DMS153 treated with DMSO at 0.1 percent for 48 hours (cell line): ENCODE measurements around the gene IFFO2.

Source experiments
- DNase-seq: peaks from one replicate; lab custom pipeline; 2025; ENCODE audit not compliant: unreplicated experiment; lab: John Stamatoyannopoulos, UW

IFFO2 gene

GRCh38 chr1:18921516-18922251 is 34.8 kb downstream of the IFFO2 start:
- DNase-seq = no peak

- DNase-seq = no peak
Measured at GRCh38 chr1:18920931-18921330, 35.5 kb downstream of the IFFO2 start.

- no peak for DNase-seq
Measured at GRCh38 chr1:18919956-18920355, 36.5 kb downstream of the IFFO2 start.

- no peak for DNase-seq
Measured at GRCh38 chr1:18919197-18919905, 37.1 kb downstream of the IFFO2 start.

GRCh38 chr1:18918417-18918816 is 38.1 kb downstream of the IFFO2 start:
- DNase-seq = no peak

GRCh38 chr1:18917071-18917799 is 39.2 kb downstream of the IFFO2 start:
- no peak for DNase-seq

GRCh38 chr1:18915341-18915740 is 41.1 kb downstream of the IFFO2 start:
- no peak for DNase-seq

- DNase-seq = peak; percentile 11
Measured at GRCh38 chr1:18913065-18913835, 43.2 kb downstream of the IFFO2 start.

GRCh38 chr1:18912550-18912949 is 43.9 kb downstream of the IFFO2 start:
- no peak for DNase-seq

GRCh38 chr1:18908911-18909771 is 47.3 kb downstream of the IFFO2 start:
- DNase-seq = no peak

- no peak for DNase-seq
Measured at GRCh38 chr1:18907917-18908845, 48.3 kb downstream of the IFFO2 start.

- DNase-seq = peak; percentile 21
Measured at GRCh38 chr1:18907021-18907916, 49.2 kb downstream of the IFFO2 start.

GRCh38 chr1:18903291-18903756 is 53.2 kb downstream of the IFFO2 start:
- no peak for DNase-seq

- peak; percentile 96 for DNase-seq
Measured at GRCh38 chr1:18902523-18903290, 53.8 kb downstream of the IFFO2 start, which contains the start of gene ALDH4A1. Gene ALDH4A1 (minus strand): TSS chr1:18902555. CDS start chr1:18902523, 32 bp downstream.

- DNase-seq = no peak
Measured at GRCh38 chr1:18901952-18902522, 54.4 kb downstream of the IFFO2 start.

GRCh38 chr1:18901147-18901951 is 55.1 kb downstream of the IFFO2 start:
- no peak for DNase-seq
